GDM1 (cell line): ENCODE data around the gene TMED8.
"Not testable (repeated sequence)": the region's sequence is repeated elsewhere in the genome, so short reads cannot be mapped to it uniquely, and the experiment has no call there.

ENCODE experiments used
- DNase-seq: peaks from one replicate; lab custom pipeline; 2025; lab: John Stamatoyannopoulos, UW

Gene TMED8, protein sequence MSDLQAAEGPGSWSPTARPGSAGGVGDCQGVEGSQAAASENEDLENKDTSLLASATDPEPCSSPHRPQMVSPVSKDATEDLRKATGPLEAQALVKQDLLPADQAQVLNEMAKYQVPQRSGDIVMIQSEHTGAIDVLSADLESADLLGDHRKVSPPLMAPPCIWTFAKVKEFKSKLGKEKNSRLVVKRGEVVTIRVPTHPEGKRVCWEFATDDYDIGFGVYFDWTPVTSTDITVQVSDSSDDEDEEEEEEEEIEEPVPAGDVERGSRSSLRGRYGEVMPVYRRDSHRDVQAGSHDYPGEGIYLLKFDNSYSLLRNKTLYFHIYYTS

DNA sequence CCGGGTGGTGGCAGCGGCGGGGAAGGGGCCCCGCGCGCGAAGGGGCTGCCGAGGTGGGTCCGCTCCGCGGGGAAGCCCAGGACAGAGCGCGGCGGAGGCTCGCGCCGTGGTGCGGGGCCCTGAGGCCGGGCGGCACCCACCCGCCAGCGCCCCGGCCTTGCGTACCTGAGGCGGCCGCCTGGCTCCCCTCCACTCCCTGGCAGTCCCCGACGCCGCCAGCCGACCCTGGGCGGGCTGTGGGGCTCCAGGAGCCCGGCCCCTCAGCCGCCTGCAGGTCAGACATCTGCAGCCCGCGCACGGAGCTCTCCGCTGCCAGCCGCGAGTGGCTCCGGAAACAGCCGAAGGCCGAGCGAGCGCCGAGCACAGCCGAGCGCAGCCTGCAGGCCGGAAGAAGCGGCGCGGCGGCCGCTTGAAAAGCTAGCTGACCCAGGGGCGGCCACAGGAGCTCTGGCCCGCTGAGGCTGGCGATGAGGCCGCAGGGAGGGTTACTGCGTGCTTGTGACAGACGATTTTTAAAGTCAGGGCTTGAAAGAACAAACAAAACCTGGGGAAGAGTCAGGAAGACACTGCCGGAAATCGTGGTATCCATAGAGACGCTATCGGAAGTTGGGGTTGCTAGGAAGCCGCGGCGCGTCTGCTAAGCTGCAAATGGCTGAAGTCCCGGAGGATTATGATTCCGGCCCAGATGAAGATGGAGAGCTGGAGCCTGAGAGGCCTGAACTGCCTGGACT lies at the start of gene TMED8, which contains the start of gene SAMD15:
Gene TMED8 (minus strand): TSS at position 324 of the 731 bp plus-strand sequence. CDS start 41 bp downstream, at position 283.
Gene SAMD15 (plus strand): TSS at position 609 of the 731 bp plus-strand sequence. CDS start 40 bp downstream, at position 649.
- peak; percentile 73 for DNase-seq

DNA sequence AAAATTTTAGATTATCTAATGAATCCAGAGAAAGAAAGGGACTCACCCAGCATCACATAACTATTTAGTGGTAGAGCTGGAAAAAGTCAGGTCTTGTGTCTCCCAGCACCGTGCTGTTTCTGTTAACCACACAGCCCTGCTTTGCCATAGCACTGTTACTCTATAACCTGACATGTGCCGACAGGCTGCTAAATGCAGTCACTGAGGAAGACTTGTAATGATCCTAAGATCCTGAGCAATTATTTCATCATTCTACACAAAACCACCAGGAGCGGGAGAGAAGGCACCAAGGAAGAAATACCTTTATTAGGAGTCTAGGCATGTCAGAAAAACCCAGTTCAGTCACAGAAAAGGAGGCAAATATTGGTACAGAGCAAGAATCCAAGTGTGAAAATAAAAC lies 49.5 kb upstream of the TMED8 start:
- DNase-seq, result no peak

DNA sequence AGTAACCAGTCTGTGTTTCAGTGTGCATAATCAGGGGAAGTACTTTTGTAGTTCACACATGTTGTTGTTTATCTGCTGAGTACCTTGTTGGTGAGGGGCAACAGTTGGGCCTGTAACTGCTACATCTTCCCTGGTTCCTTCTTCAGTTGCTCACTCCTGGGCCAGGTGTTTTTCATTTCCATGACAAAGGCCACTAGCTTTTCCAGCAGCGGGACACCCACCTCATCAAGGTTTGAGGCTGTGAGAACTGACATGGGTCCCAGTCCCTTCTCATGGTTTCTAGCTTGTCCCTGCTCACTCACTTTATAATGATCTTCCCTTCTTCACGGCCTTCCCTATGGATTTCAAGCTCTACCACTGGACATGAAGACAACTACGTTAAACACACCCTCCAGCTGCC lies 48.0 kb upstream of the TMED8 start:
- DNase-seq, result no peak

DNA sequence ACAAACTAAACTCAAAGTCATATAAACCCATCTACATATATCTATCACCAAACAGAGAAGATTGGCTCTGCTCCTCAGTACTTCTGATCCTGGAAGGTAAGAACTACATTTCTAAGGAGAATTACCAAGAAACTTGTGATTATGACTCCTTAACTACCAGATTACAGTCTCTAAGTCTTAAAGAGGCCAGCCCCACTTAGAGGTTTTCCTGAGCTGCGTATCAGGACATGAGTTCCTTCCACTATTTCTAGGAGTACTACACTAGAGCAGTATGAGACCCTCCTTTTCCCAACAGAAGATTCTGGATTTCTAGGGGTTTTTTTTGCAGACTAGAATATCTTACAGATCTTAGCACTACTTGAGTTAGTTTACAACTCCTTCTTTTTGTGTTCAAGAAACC lies 46.5 kb upstream of the TMED8 start, which contains the start of gene NOXRED1:
Gene NOXRED1 (minus strand): TSS at position 101 of the 400 bp plus-strand sequence. CDS start 634 bp downstream, outside the sequence.
- DNase-seq, result no peak

DNA sequence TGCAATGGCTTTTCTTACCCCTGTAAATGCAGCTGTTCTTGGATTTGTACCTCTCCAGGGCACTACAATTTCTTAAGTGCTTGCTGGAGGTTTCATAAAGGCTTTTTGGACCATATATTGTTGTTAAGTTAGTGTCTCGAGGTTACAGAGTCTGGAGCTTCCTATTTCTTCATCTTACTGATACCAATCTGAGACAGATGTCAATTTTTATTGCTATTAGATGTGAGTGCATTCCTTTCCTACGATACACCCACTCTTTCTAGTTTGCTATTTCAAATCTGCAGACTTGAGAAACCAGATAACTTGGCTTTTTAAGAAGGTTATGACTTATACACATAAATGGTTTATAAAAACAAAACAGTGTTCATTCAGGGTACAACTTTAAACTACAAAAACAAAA lies 44.3 kb upstream of the TMED8 start:
- DNase-seq, result no peak

DNA sequence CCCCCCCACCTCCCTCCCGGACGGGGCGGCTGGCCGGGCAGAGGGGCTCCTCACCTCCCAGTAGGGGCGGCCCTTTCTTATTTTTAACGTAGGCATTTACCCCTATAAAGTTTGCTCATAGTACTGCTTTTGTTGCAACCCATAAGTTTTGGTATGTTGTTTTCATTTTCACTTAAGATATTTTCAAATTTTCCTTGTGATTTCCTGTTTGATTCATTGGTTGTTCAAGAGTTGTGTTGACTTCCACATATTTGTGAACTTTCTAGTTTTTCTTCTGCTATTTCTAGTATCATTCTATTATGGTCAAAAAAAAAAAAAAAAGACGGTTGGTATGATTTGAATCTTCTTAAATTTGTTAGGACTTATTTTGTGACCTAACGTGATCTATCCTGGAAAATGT lies 39.9 kb upstream of the TMED8 start:
- no peak for DNase-seq

DNA sequence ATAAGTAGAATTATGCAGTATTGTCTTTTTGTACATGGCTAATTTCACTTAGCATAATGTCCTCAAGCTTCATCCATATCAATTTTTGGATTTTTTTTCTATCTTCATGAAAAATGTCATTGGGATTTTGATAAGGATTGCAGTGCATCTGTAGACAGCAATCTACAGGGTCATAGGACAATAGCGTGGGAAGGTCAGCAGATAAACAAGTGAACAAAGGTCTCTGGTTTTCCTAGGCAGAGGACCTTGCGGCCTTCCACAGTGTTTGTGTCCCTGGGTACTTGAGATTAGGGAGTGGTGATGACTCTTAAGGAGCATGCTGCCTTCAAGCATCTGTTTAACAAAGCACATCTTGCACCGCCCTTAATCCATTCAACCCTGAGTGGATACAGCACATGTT lies 39.2 kb upstream of the TMED8 start:
- not testable (repeated sequence) for DNase-seq

DNA sequence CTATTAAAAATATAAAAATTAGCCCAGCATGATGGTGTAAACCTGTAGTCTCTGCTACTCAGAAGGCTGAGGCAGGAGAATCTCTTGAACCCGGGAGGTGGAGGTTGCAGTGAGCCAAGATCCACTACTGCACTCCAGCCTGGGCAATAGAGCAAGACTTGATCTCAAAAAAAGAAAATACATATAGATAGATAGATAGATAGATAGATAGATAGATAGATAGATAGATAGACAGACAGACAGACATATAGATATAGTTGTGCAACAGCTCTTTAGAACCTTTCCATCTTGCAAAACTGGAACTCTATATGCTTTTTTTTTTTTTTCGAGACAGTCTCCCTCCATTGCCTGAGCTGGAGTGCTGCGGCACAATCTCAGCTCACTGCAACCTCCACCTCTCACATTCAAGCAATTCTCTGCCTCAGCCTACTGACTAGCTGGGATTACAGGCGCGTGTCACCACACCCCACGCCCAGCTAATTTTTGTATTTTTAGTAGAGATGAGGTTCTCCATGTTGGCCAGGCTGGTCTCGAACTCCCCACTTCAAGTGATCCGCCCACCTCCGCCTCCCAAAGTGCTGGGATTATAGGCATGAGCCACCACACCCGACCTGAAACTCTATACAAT lies 38.6 kb upstream of the TMED8 start:
- not testable (repeated sequence) for DNase-seq

DNA sequence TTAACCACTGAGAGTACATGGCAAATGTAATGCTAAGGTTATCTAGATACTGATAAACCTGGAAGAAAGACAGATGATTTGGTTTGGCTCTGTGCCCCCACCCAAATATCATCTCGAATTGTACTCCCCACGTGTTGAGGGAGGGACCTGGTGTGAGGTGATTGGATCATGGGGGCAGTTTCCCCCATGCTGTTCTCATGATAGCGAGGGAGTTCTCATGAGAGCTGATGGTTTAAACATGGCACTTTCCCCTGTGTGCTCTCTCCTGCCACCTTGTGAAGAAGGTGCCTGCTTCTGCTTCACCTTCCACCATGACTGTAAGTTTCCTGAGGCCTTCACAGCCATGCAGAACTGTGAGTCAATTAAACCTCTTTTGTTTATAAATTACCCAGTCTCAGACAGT lies 32.2 kb upstream of the TMED8 start:
- no peak for DNase-seq

DNA sequence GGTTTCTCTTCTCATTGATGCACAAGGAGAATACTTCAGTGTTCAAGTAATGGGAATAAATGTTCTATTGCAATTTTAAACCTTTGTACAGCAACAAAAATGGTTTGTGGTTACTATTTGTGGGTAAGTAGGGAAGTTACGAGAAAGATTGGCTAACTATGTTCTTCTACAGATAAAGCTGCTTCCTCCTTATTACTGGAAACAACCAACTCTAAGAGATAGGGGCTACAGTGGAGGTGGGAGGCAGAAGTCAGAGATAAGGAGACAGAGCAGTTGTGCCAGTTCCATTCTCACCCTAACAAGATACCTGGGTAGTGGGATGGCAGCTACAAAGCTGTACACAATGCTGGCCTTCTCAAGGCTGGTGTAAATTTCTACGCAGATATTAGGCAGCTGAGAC lies 30.3 kb upstream of the TMED8 start:
- peak; percentile 45 for DNase-seq

DNA sequence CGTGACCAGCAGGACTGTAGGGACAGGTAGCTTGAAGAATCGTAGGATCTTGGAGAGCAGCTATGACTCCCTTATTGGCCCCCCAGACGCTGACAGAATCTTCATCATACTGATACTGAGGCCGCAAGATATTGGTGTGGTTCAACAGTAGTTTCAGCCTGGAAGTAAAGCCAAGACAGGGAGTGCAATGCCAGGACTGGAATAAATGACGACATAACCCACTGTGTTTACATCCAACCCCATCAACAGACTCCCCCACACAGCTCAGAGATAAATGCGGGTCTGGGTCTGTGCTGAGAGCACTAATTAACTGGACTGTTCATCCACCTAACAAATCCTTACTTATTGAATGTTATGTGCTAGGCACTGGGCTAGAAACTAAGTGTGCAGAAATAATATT lies 29.8 kb upstream of the TMED8 start:
- DNase-seq, result peak; percentile 31

DNA sequence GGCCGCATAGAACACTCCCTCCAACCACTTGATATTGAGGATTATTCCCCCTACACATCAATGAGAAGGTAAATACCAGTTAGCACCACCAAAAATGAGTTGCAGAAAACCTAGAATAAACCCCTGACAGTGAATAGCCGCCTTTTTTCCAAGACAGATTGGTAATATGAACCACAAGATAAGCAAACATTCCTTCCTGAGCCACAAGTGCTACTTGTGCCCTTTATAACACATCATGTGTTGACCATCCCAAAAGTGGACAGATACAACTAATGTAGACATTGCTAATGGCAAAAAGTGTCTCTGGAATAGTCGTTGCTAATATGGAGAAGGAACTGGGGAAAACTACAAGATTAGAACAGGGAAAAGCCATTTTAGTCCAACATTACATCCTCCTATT lies 29.2 kb upstream of the TMED8 start:
- DNase-seq, result no peak

DNA sequence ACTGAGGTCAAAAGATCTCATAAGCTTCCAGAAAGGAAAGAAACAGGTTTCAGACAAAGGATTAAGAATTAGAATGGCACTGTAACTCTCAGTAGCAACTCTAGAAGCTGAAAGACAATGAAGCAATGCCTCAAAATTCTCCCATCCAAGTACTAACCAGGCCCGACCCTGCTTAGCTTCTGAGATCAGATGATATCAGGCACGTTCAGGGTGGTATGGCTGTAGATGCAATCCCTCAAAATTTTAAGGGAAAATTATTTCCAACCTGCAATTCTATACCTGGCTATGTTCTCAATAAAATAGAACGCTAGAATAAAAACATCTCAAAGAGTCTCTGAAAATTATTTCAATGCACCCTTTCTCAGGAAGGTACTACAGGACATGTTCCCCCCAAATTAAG lies 26.9 kb upstream of the TMED8 start:
- no peak for DNase-seq

DNA sequence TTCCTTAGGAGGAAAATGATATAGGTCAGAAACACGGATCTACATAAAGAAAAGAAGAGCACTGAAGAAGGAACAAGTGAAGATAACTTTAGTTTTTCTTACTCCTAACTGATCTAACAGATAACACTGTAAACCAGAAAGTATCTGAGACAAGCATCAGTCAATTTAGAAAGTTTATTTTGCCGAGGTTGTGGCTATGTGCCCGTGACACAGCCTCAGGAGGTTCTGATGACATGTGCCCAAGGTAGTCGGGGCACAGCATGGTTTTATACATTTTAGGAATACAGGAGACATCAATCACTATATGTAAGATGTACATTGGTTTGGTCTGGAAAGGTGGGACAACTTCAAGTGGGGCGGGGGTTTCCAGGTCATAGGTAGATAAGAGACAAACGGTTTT lies 23.3 kb upstream of the TMED8 start:
- DNase-seq, result no peak

DNA sequence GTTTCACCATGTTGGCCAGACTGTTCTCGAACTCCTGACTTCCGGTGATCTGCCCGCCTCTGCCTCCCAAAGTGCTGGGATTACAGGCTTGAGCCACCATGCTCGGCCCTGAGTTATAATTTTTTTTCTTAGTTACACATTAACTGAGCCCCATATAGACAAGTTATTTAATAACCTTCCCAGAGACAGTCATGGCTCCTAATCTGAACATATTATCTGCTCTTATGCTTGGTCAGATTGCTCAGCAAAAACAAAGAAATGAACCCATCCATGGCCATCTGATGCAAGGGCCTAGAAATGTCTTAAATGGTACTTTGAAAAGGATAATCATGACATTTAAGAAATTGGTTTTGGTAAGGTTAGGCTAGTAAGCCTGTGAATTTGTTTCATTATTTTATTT lies 13.3 kb upstream of the TMED8 start:
- DNase-seq, result no peak

DNA sequence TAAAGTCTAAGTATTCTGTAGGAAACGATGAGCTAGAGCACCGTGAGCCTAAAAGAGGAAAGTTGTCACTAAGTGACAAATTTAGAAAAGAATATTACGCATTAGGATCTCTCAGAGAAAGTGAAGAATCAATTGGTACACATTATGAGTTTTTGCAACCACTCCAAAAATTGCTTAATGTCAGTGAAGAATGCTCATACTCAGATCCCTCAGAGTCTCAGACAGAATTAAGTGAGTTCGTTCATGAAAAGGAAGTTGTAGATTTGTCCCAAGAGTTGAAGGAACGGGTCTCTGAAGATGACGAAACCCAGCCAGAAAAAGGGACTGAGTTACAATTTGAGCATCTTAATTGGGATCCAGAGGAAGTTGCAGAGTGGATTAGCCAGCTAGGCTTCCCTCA lies 1.8 kb upstream of the TMED8 start:
- DNase-seq, result no peak

DNA sequence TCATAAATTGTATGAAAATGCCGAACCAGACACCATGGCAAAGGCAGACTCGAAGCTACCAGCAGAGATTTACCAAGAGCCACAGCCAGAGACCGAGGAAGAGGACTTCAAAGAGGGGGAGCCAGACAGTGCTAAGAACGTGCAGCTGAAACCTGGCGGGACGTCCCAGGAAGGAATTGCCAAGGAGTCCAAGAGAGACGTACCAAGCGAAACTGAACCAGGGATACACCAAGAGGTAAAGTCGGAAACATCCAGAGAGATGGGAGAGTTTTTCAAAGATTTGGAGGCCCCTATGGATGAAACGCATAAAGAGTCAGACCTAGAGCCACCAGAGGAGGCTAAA lies 579 bp upstream of the TMED8 start:
- no peak for DNase-seq

DNA sequence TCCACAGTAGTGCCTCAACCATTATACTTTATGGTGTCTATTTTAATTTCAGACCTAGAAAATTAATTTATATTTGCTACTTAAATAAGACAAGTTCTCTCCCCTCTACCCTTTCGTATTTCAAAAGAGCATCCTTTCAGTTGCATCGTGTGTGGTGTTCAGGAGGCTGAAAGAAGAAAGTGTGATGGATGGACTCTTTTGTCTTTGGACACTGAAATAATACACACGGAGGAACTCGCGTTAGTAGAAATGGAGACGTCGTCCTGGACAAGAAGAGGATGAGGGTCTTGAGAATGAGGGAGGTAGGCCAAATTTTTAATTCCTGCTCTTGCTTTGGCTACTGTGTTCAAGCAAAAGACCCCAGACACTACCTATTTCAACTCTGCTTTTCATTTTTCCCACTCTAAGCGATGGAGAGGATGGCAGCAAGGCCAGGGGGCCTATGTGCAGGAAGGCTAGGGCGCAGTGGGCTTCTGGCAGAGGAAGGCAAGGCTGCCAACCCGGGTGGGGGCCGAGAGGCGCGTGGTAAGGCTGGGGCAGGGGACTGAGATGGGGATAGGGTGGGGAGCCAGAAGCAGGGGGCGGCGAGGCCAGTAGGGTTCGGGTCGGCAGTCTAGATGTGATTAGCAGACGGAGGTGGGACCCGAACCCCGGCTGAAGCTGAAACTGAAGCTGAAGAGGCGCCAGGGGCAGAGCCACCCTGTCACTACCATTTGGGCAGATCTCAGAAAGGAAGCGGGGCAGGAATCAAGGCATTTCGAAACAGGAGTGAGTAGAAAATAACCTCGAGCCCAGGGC lies 722 bp downstream of the TMED8 start:
- no peak for DNase-seq

DNA sequence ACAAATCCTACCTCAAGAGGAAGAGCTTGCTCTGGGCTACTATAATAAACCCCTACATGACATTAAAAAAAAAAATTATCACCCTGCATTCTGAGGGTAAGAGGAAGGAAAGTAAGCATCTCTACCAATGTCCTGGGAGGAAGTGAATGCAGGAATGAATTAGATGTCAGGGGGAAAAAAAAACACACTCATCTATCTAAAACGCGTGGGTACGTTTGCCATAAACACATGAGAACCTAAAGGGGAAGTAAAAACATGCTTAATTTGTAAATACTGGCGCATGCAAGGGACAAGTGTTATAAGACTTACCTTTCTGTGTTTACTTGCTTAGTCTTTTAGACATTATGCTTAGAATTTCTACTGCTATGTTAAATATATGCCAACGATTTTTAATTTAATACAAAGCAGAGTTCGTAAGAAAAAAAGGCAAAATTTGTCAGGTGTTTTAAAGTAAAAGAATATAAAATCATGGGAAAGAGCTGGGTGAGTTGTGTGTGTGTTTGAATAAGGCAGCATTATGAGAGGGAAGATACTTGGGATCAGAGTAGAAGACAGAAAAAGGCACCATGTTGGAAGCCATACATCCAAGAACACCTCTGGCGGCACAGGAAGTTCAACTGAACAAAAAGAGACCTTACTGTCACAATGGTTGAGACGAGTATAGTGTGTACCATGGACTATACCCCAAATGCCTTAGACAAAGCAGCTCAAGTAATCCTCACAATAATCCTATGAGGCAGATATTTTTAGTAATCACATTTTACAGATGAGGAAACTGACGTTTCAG lies 1.5 kb downstream of the TMED8 start:
- DNase-seq, result no peak

DNA sequence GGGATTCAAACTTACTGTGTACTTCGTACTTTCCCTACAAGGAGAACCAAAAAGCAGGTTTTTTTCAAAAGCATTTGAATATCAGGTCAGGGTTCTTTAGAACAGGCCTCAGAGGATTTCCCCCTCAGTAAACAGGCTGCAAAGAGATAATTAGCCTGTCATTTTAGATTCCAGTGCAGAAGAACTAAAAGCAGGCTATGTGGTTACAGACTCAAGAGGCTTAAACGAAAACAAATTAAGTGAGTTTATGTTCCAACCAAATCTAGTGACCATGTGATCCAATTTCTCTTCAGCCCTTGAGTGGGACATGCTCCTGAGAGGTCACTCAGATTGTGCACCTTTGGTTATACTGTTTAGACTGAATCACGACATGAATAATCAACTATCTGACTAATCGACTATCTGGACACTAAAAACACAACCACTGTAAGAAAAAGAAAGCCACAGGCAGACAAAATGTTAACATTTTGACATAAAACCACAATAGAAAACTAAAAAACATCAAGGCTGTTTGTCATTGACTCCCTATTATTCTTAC lies 4.5 kb downstream of the TMED8 start:
- no peak for DNase-seq

DNA sequence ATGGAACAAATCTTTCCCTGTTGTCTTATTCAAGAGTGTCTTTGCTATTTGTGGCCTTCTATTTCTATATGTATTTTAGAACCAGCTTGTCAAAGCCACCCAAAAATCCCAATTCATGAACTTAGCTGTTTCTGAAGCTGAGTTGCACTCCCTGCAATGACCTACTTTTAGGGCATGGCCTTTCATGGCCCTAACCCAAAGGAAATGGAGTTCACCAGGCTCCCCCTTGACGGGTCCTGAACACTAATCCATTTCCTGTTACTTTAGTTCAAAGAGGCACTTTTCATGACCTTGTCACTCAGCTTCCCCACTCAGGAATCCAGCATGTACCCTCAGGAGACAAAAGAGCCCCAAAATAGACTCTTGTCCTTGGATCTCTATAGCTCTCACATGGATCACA lies 7.6 kb downstream of the TMED8 start:
- no peak for DNase-seq
